Motor neuron (in vitro differentiated cells): ENCODE results near the gene RELN. TPM values are rescaled to one million over a fixed set of nuclear protein-coding genes. Genes with fewer than 3 reads are reported as not detected.

Source experiments
- ATAC-seq, 8 experiments: fragments of 200-7000 bp; cut with Tn5 transposase; replicated peaks in 6 of 8; 2 replicates each; pipeline ENCODE4 v1.8.0; 2021; ENCODE audit warnings: mild to moderate bottlenecking in 8 of 8, moderate library complexity in 8 of 8
- H3K27ac ChIP-seq, 2 donors: fragments of 250-450 bp; sonication (Bioruptor Pico); 2 replicates each; pipeline ENCODE4 v1.9.0; 2021; ENCODE audit warnings: antibody characterized with exemption in 2 of 2, mild to moderate bottlenecking in 2 of 2, moderate library complexity in 1 of 2
- H3K4me1 ChIP-seq, 2 donors: fragments of 250-450 bp; sonication (Bioruptor Pico); replicated peaks in 1 of 2; 2 replicates each; pipeline ENCODE4 v1.6.1; 2021; ENCODE audit warnings: antibody characterized with exemption in 2 of 2, mild to moderate bottlenecking in 2 of 2, moderate library complexity in 1 of 2
- H3K4me3 ChIP-seq, 5 donors: fragments of 250-450 bp; sonication (Bioruptor Pico); 2 replicates each; pipeline ENCODE4 v1.9.0; 2021; ENCODE audit warnings: antibody characterized with exemption in 5 of 5, mild to moderate bottlenecking in 5 of 5, moderate library complexity in 4 of 5
- WGBS, 10 experiments: fragments of 450-650 bp; shearing (Covaris generic); methylation state at CpG; one replicate each; pipeline ENCODE4 v1.0.0; 2022; 5-methylcytosine and 5-hydroxymethylcytosine counted together
- in situ Hi-C, 9 experiments: fragments of 400-800 bp; cut with MboI; loops; one replicate each; pipeline ENCODE4 v1.15.0; 2021; ENCODE audit warnings: low sequenced_read_pairs in 9 of 9, low pct_unique_long_range_greater_than_20kb in 2 of 9; ENCODE audit not compliant: unreplicated experiment in 9 of 9
- total RNA-seq, 8 experiments: library from RNA; unstranded; fragments of 300-600 nt; gene quantifications; 2 replicates each; pipeline versions ENCODE4 v1.2.3 to v1.2.4, GENCODE V29; 2022

RELN gene
- total RNA-seq, 8 experiments from 2014 or later: 0.36 to 72.9 (median 35.2) TPM

GRCh38 chr7:103574576-103574975, 414.9 kb downstream of the RELN start:
- in situ Hi-C loops: loop anchor here in 6 of 9 experiments (25.0 kb wide), 2 partner anchors 588 to 1338 kb away; no protein-coding TSS in a partner anchor
- Histone ChIP-seq H3K4me3 (no peak overlapping the region), H3K4me1 (no peaks in the 10 kb centered on the region), H3K27ac (no peak overlapping the region)
- 0 to 100% (median 75%) methylated on average over 1 of the region's 1 CpG; no CpG with 5 or more reads in 1 of the 10 experiments for WGBS, 10 experiments
- no peak for ATAC-seq

DNA sequence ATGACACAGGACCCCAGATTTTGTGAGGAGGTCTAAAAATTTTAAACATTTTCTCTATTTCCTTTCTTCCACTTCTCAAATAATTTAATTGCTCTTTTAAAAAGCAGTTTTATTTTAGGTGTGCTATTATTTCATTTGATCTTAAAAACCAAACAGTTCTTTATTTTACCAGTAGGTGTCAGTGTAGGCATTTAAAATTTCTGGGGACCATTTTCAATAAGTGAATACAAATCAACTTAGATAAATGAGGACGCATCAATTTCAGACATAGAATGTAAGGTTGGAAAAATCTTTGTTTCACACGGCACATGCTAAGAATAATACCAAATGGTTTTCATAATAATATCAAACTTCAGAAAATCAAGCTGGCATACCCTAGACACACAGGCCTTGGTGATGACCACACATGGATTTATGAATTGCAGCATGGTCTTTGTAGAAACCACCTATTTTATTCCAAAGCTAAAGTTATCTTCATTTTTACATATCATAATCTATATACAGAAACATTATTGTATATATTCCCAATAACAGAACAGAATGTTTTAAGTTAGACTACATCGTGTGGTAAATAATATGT, 415.9 kb downstream of the RELN start:
- no peak for ATAC-seq
- Histone ChIP-seq H3K4me1 (no peaks in the 10 kb centered on the region), H3K4me3 (no peak overlapping the region), H3K27ac (no peak overlapping the region)
- in situ Hi-C loops: loop anchor here in 6 of 9 experiments (25.0 kb wide), 2 partner anchors 589 to 1339 kb away; no protein-coding TSS in a partner anchor
- 19 to 78% (median 50%) methylated on average over 1 to 3 of the region's 3 CpGs; no CpG with 5 or more reads in 1 of the 10 experiments for WGBS, 10 experiments

DNA sequence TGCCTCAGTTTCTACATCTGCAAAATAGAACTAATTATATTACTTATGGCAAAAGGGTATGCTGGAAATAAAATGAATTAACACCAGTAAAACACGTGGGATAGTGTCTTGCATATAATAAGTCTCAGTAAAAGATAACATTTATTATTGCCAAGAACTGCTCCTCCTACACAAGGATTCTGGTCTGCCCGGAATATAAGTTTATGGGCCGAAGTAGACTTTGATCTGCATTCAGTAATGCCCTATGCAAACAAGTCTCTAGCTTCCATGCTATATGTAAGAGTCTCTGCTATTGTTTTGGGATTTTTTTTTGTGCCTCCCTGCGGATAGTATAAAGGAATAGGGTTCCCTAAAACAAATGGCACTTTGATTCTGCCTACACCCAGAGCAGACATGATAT, 417.9 kb downstream of the RELN start:
- no peak for ATAC-seq
- in situ Hi-C loops: loop anchor here in 6 of 9 experiments (25.0 kb wide), 2 partner anchors 591 to 1341 kb away; no protein-coding TSS in a partner anchor
- WGBS, 10 experiments: 0 to 86% (median 53%) methylated on average over 1 to 3 of the region's 4 CpGs; no CpG with 5 or more reads in 1 of the 10 experiments
- Histone ChIP-seq H3K27ac (no peak overlapping the region), H3K4me3 (no peak overlapping the region), H3K4me1 (no peaks in the 10 kb centered on the region)

- Histone ChIP-seq H3K4me3 (no peak overlapping the region), H3K4me1 (no peaks in the 10 kb centered on the region), H3K27ac (no peak overlapping the region)
- peak in 1 of 8 experiments; percentile 82 for ATAC-seq
- in situ Hi-C loops: loop anchor here in 6 of 9 experiments (25.0 kb wide), 2 partner anchors 593 to 1343 kb away; no protein-coding TSS in a partner anchor
- 0 to 100% (median 92%) methylated on average over 1 to 4 of the region's 4 CpGs; no CpG with 5 or more reads in 1 of the 10 experiments for WGBS, 10 experiments
Observed at GRCh38 chr7:103569621-103570305, 419.7 kb downstream of the RELN start.

DNA sequence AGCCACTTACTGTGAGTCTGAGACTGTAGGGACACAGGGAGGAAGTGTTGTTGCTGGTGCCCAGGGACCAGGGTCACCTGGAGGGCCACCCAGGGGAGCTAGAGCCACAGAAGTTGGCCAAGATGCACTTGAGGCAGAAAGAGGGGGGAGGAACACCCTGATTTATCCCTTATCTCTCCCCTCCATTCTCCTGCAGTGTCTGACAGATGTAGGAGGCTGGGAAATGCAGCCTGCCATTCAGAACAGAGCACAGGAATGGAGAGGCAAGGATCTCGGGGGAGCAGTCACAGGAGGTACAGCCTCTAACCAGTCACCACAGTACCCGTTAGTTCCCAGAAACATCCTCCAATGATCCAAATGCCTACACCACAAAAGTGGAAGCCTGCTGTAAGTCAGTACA, 425.0 kb downstream of the RELN start:
- WGBS, 10 experiments: 80 to 100% (median 92%) methylated on average over 1 to 2 of the region's 2 CpGs; no CpG with 5 or more reads in 5 of the 10 experiments
- ATAC-seq: no peak
- in situ Hi-C loops: loop anchor here in 6 of 9 experiments (25.0 kb wide), 2 partner anchors 598 to 1348 kb away; no protein-coding TSS in a partner anchor
- Histone ChIP-seq H3K4me3 (no peak overlapping the region), H3K4me1 (no peaks in the 10 kb centered on the region), H3K27ac (no peak overlapping the region)

GRCh38 chr7:103560136-103560535, 429.3 kb downstream of the RELN start:
- Histone ChIP-seq H3K27ac (no peak overlapping the region), H3K4me3 (no peak overlapping the region), H3K4me1 (no peaks in the 10 kb centered on the region)
- ATAC-seq: no peak
- WGBS, 10 experiments: 55 to 83% (median 75%) methylated on average over 1 of the region's 1 CpG; no CpG with 5 or more reads in 5 of the 10 experiments
- in situ Hi-C loops: loop anchor here in 6 of 9 experiments (25.0 kb wide), 2 partner anchors 602 to 1352 kb away; no protein-coding TSS in a partner anchor

DNA sequence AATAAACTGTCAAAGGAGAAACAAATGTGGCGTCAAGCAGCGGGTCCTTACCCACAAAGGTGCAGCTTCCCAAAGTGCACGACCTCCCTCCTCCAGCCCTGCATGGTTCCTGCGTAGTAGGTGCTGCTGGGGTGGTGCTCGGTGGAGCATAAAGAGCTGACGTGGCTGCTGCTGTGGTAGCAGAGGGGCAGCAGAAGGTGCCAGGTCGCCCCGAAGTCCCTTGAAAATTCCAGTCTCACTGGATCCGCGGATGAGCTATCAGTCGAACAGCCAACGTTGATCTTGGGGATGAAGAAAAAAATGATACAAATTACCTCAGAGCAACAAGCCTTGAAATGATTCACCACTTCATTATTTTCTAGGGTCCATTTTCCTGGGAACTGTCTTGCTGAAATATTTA, 438.4 kb downstream of the RELN start:
- Histone ChIP-seq H3K4me3 (no peak overlapping the region), H3K4me1 (no peaks in the 10 kb centered on the region), H3K27ac (no peak overlapping the region)
- 10 to 100% (median 82%) methylated on average over 1 to 11 of the region's 12 CpGs for WGBS, 10 experiments
- ATAC-seq: no peak
- in situ Hi-C loops: loop anchor here in 6 of 9 experiments (25.0 kb wide), 2 partner anchors 611 to 1361 kb away; no protein-coding TSS in a partner anchor

- Histone ChIP-seq H3K4me3 (no peak overlapping the region), H3K4me1 (no peaks in the 10 kb centered on the region), H3K27ac (no peak overlapping the region)
- WGBS, 10 experiments: 19 to 100% (median 71%) methylated on average over 1 to 2 of the region's 2 CpGs
- no peak for ATAC-seq
- in situ Hi-C loops: loop anchor here in 6 of 9 experiments (25.0 kb wide), 2 partner anchors 613 to 1363 kb away; no protein-coding TSS in a partner anchor
Observed at GRCh38 chr7:103549786-103550185, 439.7 kb downstream of the RELN start.

- WGBS, 10 experiments: 39 to 100% (median 83%) methylated on average over 1 to 3 of the region's 3 CpGs; no CpG with 5 or more reads in 3 of the 10 experiments
- no peaks in the 10 kb centered on the region for H3K4me1 ChIP-seq
- H3K27ac ChIP-seq: no peak overlapping the region
- in situ Hi-C loops: no loop called here
- no peak overlapping the region for H3K4me3 ChIP-seq
- no peak for ATAC-seq
Observed at GRCh38 chr7:103547451-103548284, 441.8 kb downstream of the RELN start.

DNA sequence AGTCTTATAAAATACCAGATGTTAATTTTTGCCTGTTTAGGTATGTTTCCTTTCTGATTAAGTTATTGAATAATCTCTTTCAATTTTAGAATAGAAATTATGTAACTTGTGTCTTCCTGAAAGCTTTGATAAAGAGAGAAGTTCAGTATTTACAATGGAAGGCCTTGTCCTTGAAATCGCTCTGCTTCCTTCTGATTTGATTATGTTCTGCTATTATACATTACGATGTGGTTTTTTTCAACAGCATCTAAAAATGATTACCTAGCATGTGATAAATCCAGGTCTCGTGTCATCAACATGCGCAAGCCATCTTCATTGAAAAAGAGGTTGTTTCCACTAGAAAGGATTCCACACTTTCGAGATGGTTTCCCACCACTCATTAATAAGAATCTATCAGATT, 447.0 kb downstream of the RELN start:
- ATAC-seq: no peak
- Histone ChIP-seq H3K4me3 (no peak overlapping the region), H3K4me1 (no peaks in the 10 kb centered on the region), H3K27ac (no peak overlapping the region)
- in situ Hi-C loops: no loop called here
- WGBS, 10 experiments: 25 to 100% (median 83%) methylated on average over 1 to 5 of the region's 5 CpGs

DNA sequence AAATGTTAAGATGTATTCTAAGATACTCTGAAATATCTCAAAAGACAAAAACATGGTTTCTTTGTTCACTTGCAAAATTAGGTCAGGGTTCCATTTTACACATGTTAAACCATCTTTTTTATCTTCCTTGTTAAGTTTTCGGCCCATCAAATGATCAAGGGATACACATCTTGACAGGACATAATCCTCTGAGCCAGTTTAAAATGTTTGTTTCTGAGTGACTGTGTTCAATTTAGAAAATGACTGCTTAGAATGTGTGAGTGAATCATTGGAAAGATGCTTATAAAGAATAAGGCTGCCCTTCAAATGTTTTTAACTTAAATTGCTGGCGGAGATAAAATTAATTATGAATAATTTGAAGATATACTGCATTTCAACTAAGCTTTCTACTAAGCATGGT, 447.5 kb downstream of the RELN start:
- no peak for ATAC-seq

GRCh38 chr7:103541026-103541425, 448.4 kb downstream of the RELN start:
- no peak overlapping the region for H3K27ac ChIP-seq
- H3K4me3 ChIP-seq: no peak overlapping the region
- in situ Hi-C loops: no loop called here
- no peaks in the 10 kb centered on the region for H3K4me1 ChIP-seq
- WGBS, 10 experiments: 13 to 100% (median 80%) methylated on average over 1 to 4 of the region's 4 CpGs; no CpG with 5 or more reads in 5 of the 10 experiments
- peak in 2 of 8 experiments; percentile 52 to 53 for ATAC-seq

More for the DNA sequence above, 447.5 kb downstream of the RELN start:
- Histone ChIP-seq H3K27ac (no peak overlapping the region), H3K4me1 (no peaks in the 10 kb centered on the region), H3K4me3 (no peak overlapping the region)
- 47 to 100% (median 93%) methylated on average over 1 to 2 of the region's 2 CpGs; no CpG with 5 or more reads in 2 of the 10 experiments for WGBS, 10 experiments
- in situ Hi-C loops: no loop called here
